ENCODE results near the gene LRRTM3.

The LRRTM3 gene

DNA sequence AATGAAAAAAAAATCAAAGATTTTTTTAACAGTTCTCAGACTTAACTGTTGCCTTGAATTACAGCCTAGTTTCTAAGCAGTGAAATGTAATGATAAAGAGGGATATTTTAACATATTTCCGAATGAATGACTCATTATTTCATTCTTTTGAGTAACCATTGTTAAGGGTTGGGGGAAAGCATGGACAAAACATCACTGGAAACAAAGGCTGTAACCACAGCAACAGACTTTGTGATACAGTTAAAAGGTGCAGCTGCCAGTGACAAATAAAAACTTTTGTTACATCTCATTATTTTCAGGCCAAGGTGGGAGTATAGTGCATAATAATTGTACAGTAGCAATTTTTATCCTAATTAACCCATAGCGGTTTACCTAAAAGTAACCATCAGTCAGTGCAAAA lies 172.6 kb downstream of the LRRTM3 start:
- DNase-seq, result no peak
- H3K36me3 ChIP-seq, result no peaks in the 10 kb centered on the region
- TF ChIP-seq, protein P1, sequence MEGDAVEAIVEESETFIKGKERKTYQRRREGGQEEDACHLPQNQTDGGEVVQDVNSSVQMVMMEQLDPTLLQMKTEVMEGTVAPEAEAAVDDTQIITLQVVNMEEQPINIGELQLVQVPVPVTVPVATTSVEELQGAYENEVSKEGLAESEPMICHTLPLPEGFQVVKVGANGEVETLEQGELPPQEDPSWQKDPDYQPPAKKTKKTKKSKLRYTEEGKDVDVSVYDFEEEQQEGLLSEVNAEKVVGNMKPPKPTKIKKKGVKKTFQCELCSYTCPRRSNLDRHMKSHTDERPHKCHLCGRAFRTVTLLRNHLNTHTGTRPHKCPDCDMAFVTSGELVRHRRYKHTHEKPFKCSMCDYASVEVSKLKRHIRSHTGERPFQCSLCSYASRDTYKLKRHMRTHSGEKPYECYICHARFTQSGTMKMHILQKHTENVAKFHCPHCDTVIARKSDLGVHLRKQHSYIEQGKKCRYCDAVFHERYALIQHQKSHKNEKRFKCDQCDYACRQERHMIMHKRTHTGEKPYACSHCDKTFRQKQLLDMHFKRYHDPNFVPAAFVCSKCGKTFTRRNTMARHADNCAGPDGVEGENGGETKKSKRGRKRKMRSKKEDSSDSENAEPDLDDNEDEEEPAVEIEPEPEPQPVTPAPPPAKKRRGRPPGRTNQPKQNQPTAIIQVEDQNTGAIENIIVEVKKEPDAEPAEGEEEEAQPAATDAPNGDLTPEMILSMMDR (IDR thresholded peaks at IDR 0.05; ENCODE audit: low read depth, low read length), result no peak
- H3K27ac ChIP-seq, result no peak overlapping the region
- no peaks in the 10 kb centered on the region for H3K27me3 ChIP-seq (ENCODE audit: insufficient read depth, low read depth, severe bottlenecking)
- H3K4me3 ChIP-seq (ENCODE audit: low read depth, low read length), result no peak overlapping the region
- no peaks in the 10 kb centered on the region for H3K9me3 ChIP-seq (ENCODE audit: severe bottlenecking)

DNA sequence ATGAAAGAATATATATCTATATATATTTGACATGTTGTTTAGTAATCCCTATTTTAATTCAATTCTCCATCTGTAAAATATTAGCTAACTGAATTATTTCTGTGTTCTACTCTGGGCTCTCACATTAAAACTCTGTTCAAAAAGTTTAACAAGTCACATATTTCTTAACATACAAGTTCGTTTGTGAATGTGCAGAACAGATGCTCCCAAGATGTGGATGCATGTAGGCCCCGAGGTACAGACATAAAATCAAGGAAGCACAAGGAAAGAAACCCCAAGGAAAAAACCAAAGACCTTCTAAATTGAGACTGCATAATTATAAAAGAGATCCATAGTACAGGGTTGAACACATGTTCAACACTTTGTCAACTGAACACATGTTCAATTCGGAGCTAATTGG lies 175.1 kb downstream of the LRRTM3 start:
- Histone ChIP-seq H3K27me3 (ENCODE audit: insufficient read depth, low read depth, severe bottlenecking) (no peaks in the 10 kb centered on the region), H3K4me3 (ENCODE audit: low read depth, low read length) (no peak overlapping the region), H3K9me3 (ENCODE audit: severe bottlenecking) (no peaks in the 10 kb centered on the region), H3K27ac (no peak overlapping the region), H3K36me3 (no peaks in the 10 kb centered on the region)
- TF ChIP-seq, protein P1 (IDR thresholded peaks at IDR 0.05; ENCODE audit: low read depth, low read length), result no peak
- no peak for DNase-seq

DNA sequence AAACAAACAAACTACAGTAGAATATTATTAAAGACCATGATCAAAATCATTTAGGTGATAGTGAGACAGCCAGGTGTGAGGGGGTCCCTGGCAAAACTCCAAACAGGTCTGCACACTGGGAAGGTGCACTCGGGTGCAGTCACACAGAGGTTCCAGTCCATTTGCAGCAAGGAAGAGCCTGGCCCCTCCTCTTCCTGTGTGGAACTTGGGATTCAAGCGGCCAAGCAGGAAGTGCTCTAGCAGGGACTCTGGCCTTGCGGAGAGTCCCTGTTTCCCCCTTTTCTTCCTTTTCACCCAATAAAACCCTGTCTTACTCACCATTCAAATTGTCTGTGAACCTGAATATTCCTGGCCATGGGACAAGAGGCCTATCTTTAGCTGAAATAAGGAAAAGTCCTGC lies 181.8 kb downstream of the LRRTM3 start:
- Histone ChIP-seq H3K4me3 (ENCODE audit: low read depth, low read length) (no peak overlapping the region), H3K9me3 (ENCODE audit: severe bottlenecking) (no peaks in the 10 kb centered on the region), H3K36me3 (no peaks in the 10 kb centered on the region), H3K27ac (no peak overlapping the region), H3K27me3 (ENCODE audit: insufficient read depth, low read depth, severe bottlenecking) (no peaks in the 10 kb centered on the region)
- DNase-seq, result no peak
- TF ChIP-seq, protein P1 (IDR thresholded peaks at IDR 0.05; ENCODE audit: low read depth, low read length), result no peak

DNA sequence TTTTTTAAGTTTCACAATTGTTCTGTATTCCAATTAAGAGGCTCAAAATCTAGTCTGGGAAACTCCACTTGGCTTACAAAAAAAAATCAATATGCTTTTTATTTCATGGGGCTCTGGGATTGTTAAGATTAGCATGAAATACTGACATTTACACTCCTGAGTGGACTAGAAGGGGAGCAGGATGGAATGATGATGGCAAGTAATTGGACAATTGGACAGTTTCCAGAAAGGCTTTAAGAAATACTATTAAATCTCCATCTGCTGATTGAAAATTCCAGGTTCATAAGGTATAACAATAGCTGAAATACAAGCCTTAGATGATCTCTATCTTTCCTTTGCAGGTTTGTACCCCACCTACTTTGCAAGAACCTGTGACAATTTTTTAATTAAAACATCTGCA lies 184.4 kb downstream of the LRRTM3 start:
- H3K36me3 ChIP-seq, result no peaks in the 10 kb centered on the region
- H3K4me3 ChIP-seq (ENCODE audit: low read depth, low read length), result no peak overlapping the region
- no peaks in the 10 kb centered on the region for H3K9me3 ChIP-seq (ENCODE audit: severe bottlenecking)
- H3K27me3 ChIP-seq (ENCODE audit: insufficient read depth, low read depth, severe bottlenecking), result no peaks in the 10 kb centered on the region
- DNase-seq, result no peak
- H3K27ac ChIP-seq, result no peak overlapping the region
- TF ChIP-seq, protein P1 (IDR thresholded peaks at IDR 0.05; ENCODE audit: low read depth, low read length), result no peak

DNA sequence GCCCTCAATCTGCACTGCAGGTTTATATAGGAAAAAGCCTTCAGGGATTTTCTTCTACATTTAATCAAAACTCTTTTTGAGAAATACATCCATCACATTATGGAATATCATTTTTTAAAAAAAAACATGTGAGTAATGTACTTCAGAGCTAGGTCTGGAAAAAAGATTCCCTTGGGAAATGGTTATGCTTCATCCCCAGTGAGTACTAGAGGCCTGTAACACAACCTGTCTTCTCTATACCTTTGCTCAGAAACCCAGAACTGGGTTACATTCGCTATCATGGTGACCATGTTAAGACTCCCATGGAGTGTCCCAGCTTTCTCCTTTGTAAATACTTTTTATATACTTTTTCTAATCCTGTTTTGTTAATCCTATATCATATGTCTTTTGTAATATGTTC lies 186.9 kb downstream of the LRRTM3 start:
- H3K4me3 ChIP-seq (ENCODE audit: low read depth, low read length), result no peak overlapping the region
- H3K36me3 ChIP-seq, result no peaks in the 10 kb centered on the region
- H3K27me3 ChIP-seq (ENCODE audit: insufficient read depth, low read depth, severe bottlenecking), result no peaks in the 10 kb centered on the region
- H3K9me3 ChIP-seq (ENCODE audit: severe bottlenecking), result no peaks in the 10 kb centered on the region
- H3K27ac ChIP-seq, result no peak overlapping the region
- TF ChIP-seq, protein P1 (IDR thresholded peaks at IDR 0.05; ENCODE audit: low read depth, low read length), result no peak
- DNase-seq, result no peak

DNA sequence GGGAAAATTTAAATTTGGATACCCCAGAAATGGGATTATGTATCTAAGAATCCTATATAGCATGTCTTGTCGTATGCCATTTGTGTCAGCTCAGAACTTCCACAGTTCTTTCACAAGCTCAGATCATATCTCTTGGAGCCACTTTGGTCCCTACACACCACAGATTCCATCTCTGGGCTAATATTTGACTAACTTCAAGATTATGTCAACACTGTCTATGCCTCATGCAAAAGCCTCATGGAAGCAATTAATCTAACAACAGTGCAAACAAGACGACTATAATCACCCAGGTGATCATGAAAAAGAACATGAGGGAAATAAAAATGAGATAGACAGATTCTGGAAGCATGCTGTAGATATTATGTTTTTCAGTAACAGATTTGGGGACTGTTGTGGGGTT lies 189.1 kb downstream of the LRRTM3 start:
- Histone ChIP-seq H3K4me3 (ENCODE audit: low read depth, low read length) (no peak overlapping the region), H3K9me3 (ENCODE audit: severe bottlenecking) (no peaks in the 10 kb centered on the region), H3K36me3 (no peaks in the 10 kb centered on the region), H3K27me3 (ENCODE audit: insufficient read depth, low read depth, severe bottlenecking) (no peaks in the 10 kb centered on the region), H3K27ac (no peak overlapping the region)
- no peak for DNase-seq
- TF ChIP-seq, protein P1 (IDR thresholded peaks at IDR 0.05; ENCODE audit: low read depth, low read length), result no peak
